ENCODE data around the gene KIF4A.
"Not testable (repeated sequence)": the region's sequence is repeated elsewhere in the genome, so short reads cannot be mapped to it uniquely, and the experiment has no call there.

GRCh38 chrX:70349367-70350125 lies 59.6 kb downstream of the KIF4A start:
- not testable (repeated sequence) for TF ChIP-seq CTCF, POLR2A (IDR thresholded peaks at IDR 0.05)

Measured in uterus (tissue), 2 donors.